DMS79 (cell line): ENCODE results near the gene INPP5B.
"Not testable (repeated sequence)": the region's sequence is repeated elsewhere in the genome, so short reads cannot be mapped to it uniquely, and the experiment has no call there.

Source experiments
- DNase-seq: peaks from one replicate; lab custom pipeline; 2025; lab: John Stamatoyannopoulos, UW

INPP5B gene

GRCh38 chr1:37914719-37915475 is 32.0 kb downstream of the INPP5B start:
- DNase-seq: no peak

DNA sequence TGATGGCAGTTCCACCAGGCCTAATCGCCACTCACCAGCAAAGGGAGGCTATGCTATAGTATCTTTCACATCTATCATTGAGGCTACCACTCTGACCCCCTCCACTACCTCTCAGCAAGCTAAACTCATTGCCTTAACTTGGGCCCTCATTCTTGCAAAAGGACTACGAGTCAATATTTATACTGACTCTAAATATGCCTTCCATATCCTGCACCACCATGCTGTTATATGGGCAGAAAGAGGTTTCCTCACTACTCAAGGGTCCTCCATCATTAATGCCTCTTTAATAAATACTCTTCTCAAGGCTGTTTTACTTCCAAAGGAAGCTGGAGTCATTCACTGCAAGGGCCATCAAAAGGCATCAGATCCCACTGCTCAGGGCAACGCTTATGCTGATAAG is 35.4 kb downstream of the INPP5B start:
- not testable (repeated sequence) for DNase-seq

DNA sequence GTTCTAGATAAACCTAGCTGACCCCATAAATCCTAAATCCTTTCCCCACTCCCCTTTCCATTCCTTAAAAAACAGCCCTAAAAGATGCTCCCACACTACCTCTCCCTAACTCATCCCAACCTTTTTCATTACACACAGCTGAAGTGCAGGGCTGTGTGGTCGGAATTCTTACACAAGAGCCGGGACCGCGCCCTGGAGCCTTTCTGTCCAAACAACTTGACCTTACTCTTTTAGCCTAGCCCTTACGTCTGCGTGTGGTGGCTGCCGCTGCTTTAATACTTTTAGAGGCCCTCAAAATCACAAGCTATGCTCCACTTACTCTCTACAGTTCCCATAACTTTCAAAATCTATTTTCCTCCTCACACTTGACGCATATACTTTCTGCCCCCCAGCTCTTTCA is 36.0 kb downstream of the INPP5B start:
- not testable (repeated sequence) for DNase-seq

GRCh38 chr1:37908531-37908930 is 38.3 kb downstream of the INPP5B start:
- not testable (repeated sequence) for DNase-seq

- DNase-seq: not testable (repeated sequence)
Observed at GRCh38 chr1:37907416-37908125, 39.3 kb downstream of the INPP5B start.

DNA sequence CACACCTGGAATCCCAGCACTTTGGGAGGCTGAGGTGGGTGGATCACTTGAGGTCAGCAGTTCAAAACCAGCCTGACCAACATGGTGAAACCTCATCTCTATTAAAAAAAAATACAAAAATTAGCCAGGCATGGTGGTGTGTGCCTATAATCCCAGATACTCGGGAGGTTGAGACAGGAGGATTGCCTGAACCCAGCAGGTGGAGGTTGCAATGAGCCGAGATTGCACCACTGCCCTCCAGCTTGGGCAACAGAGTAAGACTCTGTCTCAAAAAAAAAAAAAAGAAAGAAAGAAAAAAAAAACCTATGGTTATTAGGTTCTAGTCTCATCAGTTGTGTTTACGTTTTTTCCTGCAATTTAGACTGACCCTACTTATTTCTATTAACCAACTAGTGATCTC is 40.3 kb downstream of the INPP5B start:
- DNase-seq: not testable (repeated sequence)

DNA sequence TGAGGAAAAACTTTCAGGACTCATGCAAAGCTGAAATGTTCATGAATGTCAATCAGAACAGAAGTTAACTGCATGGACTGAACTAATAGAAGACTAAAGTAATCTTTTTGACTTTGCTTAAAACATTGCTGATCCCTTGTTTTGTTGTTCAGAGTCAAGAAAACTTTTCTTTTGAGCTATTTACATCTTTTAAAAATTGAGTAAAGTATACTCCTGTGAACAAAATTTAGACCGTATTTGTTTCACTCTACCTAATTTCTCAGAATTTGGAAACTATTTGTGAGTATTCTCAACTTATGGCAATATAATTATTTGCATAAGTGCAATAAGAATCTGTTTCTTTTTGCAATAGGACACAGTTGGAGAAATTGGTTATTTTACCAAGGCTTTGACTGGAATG is 41.1 kb downstream of the INPP5B start:
- DNase-seq: no peak

DNA sequence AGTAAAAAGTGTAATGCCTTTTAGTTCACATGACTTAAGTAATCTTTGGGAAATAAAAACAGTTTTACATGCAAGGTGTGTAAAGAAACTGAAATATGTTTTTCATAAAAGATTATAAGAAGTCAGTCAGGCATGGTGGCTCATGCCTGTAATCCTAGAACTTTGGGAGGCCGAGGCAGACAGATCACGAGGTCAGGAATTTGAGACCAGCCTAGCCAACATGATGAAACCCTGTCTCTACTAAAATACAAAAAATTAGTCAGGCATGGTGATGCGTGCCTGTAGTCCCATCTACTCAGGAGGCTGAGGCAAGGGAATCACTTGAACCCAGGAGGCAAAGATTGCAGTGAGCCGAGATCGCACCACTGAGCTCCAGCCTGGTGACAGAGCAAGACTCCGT is 42.9 kb downstream of the INPP5B start:
- not testable (repeated sequence) for DNase-seq

DNA sequence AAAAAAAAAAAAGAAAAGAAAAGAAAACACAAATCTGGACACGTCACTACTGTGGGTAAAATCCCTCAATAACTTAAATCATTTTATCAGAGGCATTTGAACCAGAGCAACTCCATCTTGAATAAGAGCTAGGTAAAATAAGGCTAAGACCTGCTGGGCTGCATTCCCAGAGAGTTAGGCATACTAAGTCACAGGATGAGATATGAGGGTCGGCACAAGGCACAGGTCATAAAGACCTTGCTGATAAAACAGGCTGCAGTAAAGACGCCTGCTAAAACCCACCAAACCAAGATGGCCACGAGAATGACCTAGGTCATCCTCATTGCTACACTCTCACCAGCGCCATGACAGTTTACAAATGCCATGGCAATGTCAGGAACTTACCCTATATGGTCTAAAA is 43.9 kb downstream of the INPP5B start:
- no peak for DNase-seq

DNA sequence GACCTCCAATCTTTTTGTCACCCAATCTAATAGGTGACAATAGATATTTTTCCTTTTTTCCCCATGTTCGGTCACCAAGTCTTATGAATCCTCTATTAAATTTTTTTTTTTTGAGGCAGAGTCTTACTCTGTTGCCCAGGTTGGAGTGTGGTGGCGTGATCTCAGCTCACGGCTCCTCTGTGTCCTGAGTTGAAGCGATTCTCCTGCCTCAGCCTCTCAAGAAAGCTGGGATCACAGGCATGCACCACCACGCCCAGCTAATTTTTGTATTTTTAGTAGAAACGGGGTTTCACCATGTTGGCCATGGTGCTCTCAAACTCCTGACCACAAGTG is 45.0 kb downstream of the INPP5B start:
- DNase-seq: no peak

DNA sequence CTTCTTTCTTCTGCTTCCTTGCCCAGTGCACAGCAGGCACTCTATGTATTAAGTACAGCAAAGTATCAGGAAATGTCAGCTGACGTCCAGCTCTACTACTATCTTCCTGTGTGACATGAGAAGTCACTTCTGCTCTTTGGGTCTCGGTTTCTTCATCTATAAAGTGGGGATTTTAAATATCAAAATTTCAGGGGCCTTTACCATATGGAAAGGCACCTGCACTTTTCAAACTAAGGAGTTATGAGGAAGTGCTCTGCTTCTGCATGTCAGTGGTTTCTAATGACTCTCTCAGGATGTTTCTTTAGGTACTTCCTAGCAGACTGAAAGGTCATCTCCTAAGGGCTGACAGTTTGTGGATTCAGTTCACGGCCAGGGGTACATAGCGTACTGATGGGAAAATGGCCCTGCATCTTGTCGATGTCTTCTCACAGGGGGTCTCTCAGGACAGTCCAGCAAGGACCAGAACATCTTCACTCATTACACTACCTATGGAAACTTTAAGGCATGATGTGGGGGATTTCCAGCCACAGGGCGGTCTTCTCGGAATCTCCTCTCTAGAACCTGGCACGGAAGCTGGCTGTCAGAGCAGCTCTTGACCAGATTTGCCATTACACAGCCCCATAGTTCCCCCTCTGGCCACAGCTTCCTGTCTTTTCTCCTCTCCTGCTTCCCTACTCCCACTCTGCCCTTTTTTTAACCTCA is 45.5 kb downstream of the INPP5B start:
- no peak for DNase-seq

DNA sequence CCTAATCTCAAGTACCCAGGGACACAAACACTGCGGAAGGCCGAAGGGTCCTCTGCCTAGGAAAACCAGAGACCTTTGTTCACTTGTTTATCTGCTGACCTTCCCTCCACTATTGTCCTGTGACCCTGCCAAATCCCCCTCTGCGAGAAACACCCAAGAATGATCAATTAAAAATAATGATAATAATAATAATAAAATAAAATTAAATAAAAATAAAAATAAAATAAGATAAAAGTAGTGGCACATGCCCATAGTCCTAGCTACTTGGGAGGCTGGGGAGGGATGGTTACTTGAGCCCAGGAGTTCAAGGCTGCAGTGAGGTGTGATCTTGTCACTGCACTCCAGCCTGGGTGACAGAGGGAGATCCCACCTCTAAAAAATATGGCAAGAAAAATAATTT is 49.3 kb downstream of the INPP5B start:
- DNase-seq: not testable (repeated sequence)

GRCh38 chr1:37893673-37894072 is 53.2 kb downstream of the INPP5B start:
- no peak for DNase-seq

- DNase-seq: no peak
Observed at GRCh38 chr1:37892151-37893047, 54.5 kb downstream of the INPP5B start.

GRCh38 chr1:37890378-37891014 is 56.4 kb downstream of the INPP5B start:
- no peak for DNase-seq

GRCh38 chr1:37888022-37888700 is 58.7 kb downstream of the INPP5B start:
- DNase-seq: no peak

- no peak for DNase-seq
Observed at GRCh38 chr1:37884145-37884544, 62.7 kb downstream of the INPP5B start.

DNA sequence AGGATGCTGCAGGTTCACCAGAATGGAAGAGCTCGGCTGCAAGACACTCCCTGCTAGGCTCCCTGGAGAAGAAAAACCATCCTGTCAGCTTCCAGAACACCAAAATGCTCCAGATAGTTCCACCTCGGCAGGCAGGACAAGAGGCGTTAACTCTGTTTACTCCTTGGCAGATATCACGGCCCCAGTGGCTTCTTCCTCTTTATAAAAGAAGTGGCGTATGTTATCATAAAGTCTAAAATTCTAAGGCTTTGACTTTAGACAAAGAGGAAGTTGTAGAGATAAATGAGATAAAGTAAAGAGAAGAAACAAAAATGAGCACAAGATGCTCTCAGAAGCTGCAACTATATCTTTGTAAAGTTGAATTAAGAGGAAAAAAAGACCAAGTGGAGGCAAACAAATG is 63.2 kb downstream of the INPP5B start:
- DNase-seq: no peak

- no peak for DNase-seq
Observed at GRCh38 chr1:37879865-37880264, 67.0 kb downstream of the INPP5B start.

DNA sequence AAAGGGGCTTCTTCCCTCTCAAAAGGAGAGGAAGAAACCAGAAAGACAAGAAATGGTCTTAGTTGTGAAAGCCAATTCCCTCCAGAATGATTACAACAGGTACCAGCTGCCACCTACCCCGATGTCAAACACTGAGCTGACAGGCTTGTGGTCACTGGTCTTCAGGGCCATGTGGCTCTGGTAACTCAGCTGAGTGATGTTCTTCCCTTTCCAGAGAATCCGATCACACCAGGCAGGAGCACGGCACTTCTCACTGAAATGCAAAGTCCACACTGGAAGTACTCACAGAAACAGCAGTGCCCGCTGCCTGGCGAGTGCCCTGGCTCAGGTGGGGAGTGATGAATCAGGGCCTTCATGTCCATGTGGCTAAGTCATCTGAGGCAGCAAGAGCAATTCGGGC is 68.8 kb downstream of the INPP5B start:
- no peak for DNase-seq

- DNase-seq: no peak
Observed at GRCh38 chr1:37875833-37876232, 71.0 kb downstream of the INPP5B start.
